GM21423 (cell line): ENCODE measurements around the gene TULP4.

Source experiments
- ATAC-seq: cut with Tn5 transposase; IDR thresholded peaks from one replicate; pipeline ENCODE4 v1.9.1; 2021; ENCODE audit warnings: mild to moderate bottlenecking, moderate library complexity; ENCODE audit not compliant: unreplicated experiment

The TULP4 gene

GRCh38 chr6:158489441-158489840 is 177.2 kb downstream of the TULP4 start:
- ATAC-seq = no peak

- ATAC-seq = no peak
Measured at GRCh38 chr6:158492881-158493280, 180.6 kb downstream of the TULP4 start.

- ATAC-seq = no peak
Measured at GRCh38 chr6:158496700-158497099, 184.4 kb downstream of the TULP4 start.

- no peak for ATAC-seq
Measured at GRCh38 chr6:158497620-158498019, 185.4 kb downstream of the TULP4 start.

- ATAC-seq = no peak
Measured at GRCh38 chr6:158498362-158498761, 186.1 kb downstream of the TULP4 start.

GRCh38 chr6:158499601-158500000 is 187.3 kb downstream of the TULP4 start:
- no peak for ATAC-seq

GRCh38 chr6:158500016-158500735 is 187.9 kb downstream of the TULP4 start:
- no peak for ATAC-seq

GRCh38 chr6:158501360-158502262 is 189.3 kb downstream of the TULP4 start:
- ATAC-seq = no peak

GRCh38 chr6:158502263-158502950 is 190.1 kb downstream of the TULP4 start:
- ATAC-seq = no peak

GRCh38 chr6:158503222-158503621 is 191.0 kb downstream of the TULP4 start:
- no peak for ATAC-seq

- ATAC-seq = no peak
Measured at GRCh38 chr6:158503846-158504245, 191.6 kb downstream of the TULP4 start.

GRCh38 chr6:158505194-158505593 is 192.9 kb downstream of the TULP4 start:
- no peak for ATAC-seq

GRCh38 chr6:158506601-158507000 is 194.3 kb downstream of the TULP4 start:
- no peak for ATAC-seq

GRCh38 chr6:158507174-158507573 is 194.9 kb downstream of the TULP4 start:
- ATAC-seq = no peak

- no peak for ATAC-seq
Measured at GRCh38 chr6:158508450-158508849, 196.2 kb downstream of the TULP4 start.

GRCh38 chr6:158509465-158509864 is 197.2 kb downstream of the TULP4 start:
- ATAC-seq = no peak

GRCh38 chr6:158512809-158513208 is 200.5 kb downstream of the TULP4 start:
- ATAC-seq = no peak

- ATAC-seq = no peak
Measured at GRCh38 chr6:158514176-158514575, 201.9 kb downstream of the TULP4 start.

- ATAC-seq = no peak
Measured at GRCh38 chr6:158514991-158515390, 202.7 kb downstream of the TULP4 start.

GRCh38 chr6:158516098-158516497 is 203.8 kb downstream of the TULP4 start:
- ATAC-seq = no peak

- no peak for ATAC-seq
Measured at GRCh38 chr6:158517038-158517437, 204.8 kb downstream of the TULP4 start.
